Sigmoid colon (tissue), 7 donors: Measurements from ENCODE around the gene ORAI3. TPM values are rescaled to one million over a fixed set of nuclear protein-coding genes. Genes with fewer than 3 reads are reported as not detected.

ENCODE experiments used
- DNase-seq: peaks from one replicate; pipeline ENCODE4 v3.0.0-alpha.2; 2019
- H3K27ac ChIP-seq, 4 donors: fragments of 200-600 bp; sonication (generic); one replicate each; pipeline ENCODE4 v1.5.1; 2016 to 2019; ENCODE audit warnings: mild to moderate bottlenecking in 1 of 4
- H3K27me3 ChIP-seq, 3 donors: fragments of 200-600 bp; sonication (generic); one replicate each; pipeline ENCODE4 v1.5.1; 2019; ENCODE audit warnings: mild to moderate bottlenecking in 1 of 3
- H3K36me3 ChIP-seq, 4 donors: fragments of 200-600 bp; sonication (generic); one replicate each; pipeline ENCODE4 v1.5.1; 2016 to 2019
- H3K4me1 ChIP-seq, 4 donors: fragments of 200-600 bp; sonication (generic); one replicate each; pipeline ENCODE4 v1.5.1; 2017 to 2019
- H3K4me3 ChIP-seq, 4 donors: fragments of 200-600 bp; sonication (generic); one replicate each; pipeline ENCODE4 v1.5.1; 2017 to 2019; ENCODE audit warnings: mild to moderate bottlenecking in 2 of 4, moderate library complexity in 1 of 4
- H3K9me3 ChIP-seq, 4 donors: fragments of 200-600 bp in 3 of 4; sonication (generic) in 3 of 4; one replicate each; pipeline versions ENCODE4 v1.5.1 to v1.6.1; 2013 to 2019
- CTCF ChIP-seq, 4 experiments: fragments of 450-650 bp in 3 of 4; fragments of 200-600 bp in 1 of 4; IDR thresholded peaks; one replicate each; pipeline ENCODE4 v1.5.1; 2016 to 2019; ENCODE audit warnings: antibody characterized with exemption in 4 of 4, mild to moderate bottlenecking in 3 of 4, moderate library complexity in 2 of 4
- EP300 ChIP-seq, 4 donors: sonication (generic); formaldehyde crosslinking; IDR thresholded peaks; one replicate each; pipeline ENCODE4 v1.6.1; 2017; ENCODE audit warnings: antibody characterized with exemption in 4 of 4
- POLR2A ChIP-seq, 2 donors: fragments of 450-650 bp; IDR thresholded peaks; one replicate each; pipeline ENCODE4 v1.6.1; 2016; ENCODE audit warnings: antibody characterized with exemption in 2 of 2, mild to moderate bottlenecking in 2 of 2, moderate library complexity in 2 of 2
- POLR2AphosphoS5 ChIP-seq, 4 donors: sonication (generic); formaldehyde crosslinking; IDR thresholded peaks; one replicate each; pipeline ENCODE4 v1.6.1; 2017; ENCODE audit warnings: antibody characterized with exemption in 4 of 4
- WGBS, 2 donors: extraction: QIAGEN DNeasy Blood & Tissue Kit; methylation state at CpG; one replicate each; pipeline ENCODE4 v1.1.7; 2013; 5-methylcytosine and 5-hydroxymethylcytosine counted together
- intact Hi-C: fragments of 100-400 bp; cut with DNase I; formaldehyde crosslinking; loops from one replicate; pipeline ENCODE4 v1.15.1; 2023
- polyA plus RNA-seq, 3 donors: library from polyadenylated mRNA; stranded (reverse); fragments of 200-250 nt; gene quantifications; one replicate each; pipeline ENCODE4 v1.2.3, GENCODE V29; 2013
- total RNA-seq, 4 donors: library from RNA; depleted of rRNA; stranded (reverse); fragments of >200 nt; gene quantifications; one replicate each; pipeline ENCODE4 v1.1.0, GENCODE V29; 2016
- donor health status: healthy with polysubstance abuse.
- donor health status: Bipolar disorder and iron deficiency.
- donor health status: healthy.

The ORAI3 gene
- total and polyA plus RNA-seq, 7 donors = 8.6 to 43.3 (median 33.3) TPM

DNA sequence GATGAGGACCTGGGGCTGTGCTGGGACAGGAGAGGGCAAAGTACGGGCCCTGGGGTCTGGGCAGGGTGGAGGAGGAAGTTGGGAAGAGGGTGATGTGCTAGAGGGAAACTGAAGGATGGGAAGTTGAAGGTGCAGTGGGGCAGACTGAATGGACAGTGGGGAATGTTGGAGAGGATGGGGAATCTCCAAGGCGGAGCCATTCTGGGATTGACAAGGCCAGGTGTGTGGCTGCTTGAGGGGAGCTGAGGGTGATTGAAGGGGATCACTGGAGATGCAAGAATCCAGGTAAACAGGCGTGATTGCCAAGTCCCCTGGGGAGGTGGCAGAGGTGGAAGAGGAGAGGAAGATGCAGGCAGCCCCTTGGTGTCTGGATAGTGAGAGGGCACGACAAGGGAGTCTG lies 27.6 kb downstream of the ORAI3 start:
- intact Hi-C loops = no loop called here
- Histone ChIP-seq H3K36me3 (peaks cover 41 to 99% (median 69%) of the 10 kb centered on the region in 4 donors), H3K27ac (no peak overlapping the region), H3K27me3 (no peaks in the 10 kb centered on the region), H3K4me3 (no peak overlapping the region), H3K9me3 (no peaks in the 10 kb centered on the region), H3K4me1 (no peaks in the 10 kb centered on the region)
- TF ChIP-seq POLR2AphosphoS5 (IDR thresholded peaks at IDR 0.05) (no peak), CTCF (IDR thresholded peaks at IDR 0.05) (no peak), POLR2A (IDR thresholded peaks at IDR 0.05) (no peak), EP300 (IDR thresholded peaks at IDR 0.05) (no peak)
- WGBS, 2 donors = 75 to 89% methylated on average over 4 of the region's 4 CpGs
- no peak for DNase-seq

- WGBS, 2 donors = 89 to 91% methylated on average over 17 of the region's 17 CpGs
- Histone ChIP-seq H3K4me1 (no peaks in the 10 kb centered on the region), H3K4me3 (no peak overlapping the region), H3K9me3 (no peaks in the 10 kb centered on the region), H3K36me3 (peaks cover 34 to 99% (median 61%) of the 10 kb centered on the region in 4 donors), H3K27ac (no peak overlapping the region), H3K27me3 (no peaks in the 10 kb centered on the region)
- DNase-seq = no peak
- TF ChIP-seq POLR2AphosphoS5 (IDR thresholded peaks at IDR 0.05) (no peak), CTCF (IDR thresholded peaks at IDR 0.05) (no peak), POLR2A (IDR thresholded peaks at IDR 0.05) (no peak), EP300 (IDR thresholded peaks at IDR 0.05) (no peak)
- intact Hi-C loops = no loop called here
These were observed 28.6 kb downstream of the ORAI3 start for GRCh38 chr16:30977502-30977901.

DNA sequence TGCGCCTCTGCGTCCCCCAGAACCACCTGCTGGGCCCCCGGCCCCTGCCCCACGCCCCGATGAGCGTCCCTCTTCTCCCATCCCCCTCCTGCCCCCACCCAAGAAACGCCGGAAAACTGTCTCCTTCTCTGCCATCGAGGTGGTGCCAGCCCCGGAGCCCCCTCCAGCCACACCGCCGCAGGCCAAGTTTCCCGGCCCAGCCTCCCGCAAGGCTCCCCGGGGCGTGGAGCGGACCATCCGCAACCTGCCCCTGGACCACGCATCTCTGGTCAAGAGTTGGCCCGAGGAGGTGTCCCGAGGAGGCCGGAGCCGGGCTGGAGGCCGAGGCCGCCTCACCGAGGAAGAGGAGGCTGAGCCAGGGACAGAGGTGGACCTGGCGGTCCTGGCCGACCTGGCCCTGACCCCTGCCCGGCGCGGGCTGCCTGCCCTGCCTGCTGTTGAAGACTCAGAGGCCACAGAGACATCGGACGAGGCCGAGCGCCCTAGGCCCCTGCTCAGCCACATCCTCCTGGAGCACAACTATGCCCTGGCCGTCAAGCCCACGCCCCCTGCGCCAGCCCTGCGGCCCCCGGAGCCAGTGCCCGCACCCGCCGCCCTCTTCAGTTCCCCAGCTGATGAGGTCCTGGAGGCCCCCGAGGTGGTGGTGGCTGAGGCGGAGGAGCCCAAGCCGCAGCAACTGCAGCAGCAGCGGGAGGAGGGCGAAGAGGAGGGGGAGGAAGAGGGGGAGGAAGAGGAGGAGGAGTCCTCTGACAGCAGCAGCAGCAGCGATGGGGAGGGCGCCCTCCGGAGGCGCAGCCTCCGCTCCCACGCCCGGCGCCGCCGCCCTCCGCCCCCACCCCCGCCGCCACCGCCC lies 30.5 kb downstream of the ORAI3 start:
- intact Hi-C loops = no loop called here
- DNase-seq = no peak
- Histone ChIP-seq H3K27ac (no peak overlapping the region), H3K27me3 (no peaks in the 10 kb centered on the region), H3K4me1 (no peaks in the 10 kb centered on the region), H3K4me3 (no peak overlapping the region), H3K36me3 (peaks cover 25 to 99% (median 58%) of the 10 kb centered on the region in 4 donors), H3K9me3 (no peaks in the 10 kb centered on the region)
- TF ChIP-seq CTCF (IDR thresholded peaks at IDR 0.05) (no peak), POLR2A (IDR thresholded peaks at IDR 0.05) (no peak), EP300 (IDR thresholded peaks at IDR 0.05) (no peak), POLR2AphosphoS5 (IDR thresholded peaks at IDR 0.05) (no peak)
- WGBS, 2 donors = 94 to 95% methylated on average over 62 of the region's 62 CpGs

GRCh38 chr16:30980023-30980371 lies 31.1 kb downstream of the ORAI3 start:
- no peak overlapping the region for H3K4me3 ChIP-seq
- no peak for DNase-seq
- peaks cover 0 to under 1% (median 0%) of the 10 kb centered on the region in 4 donors for H3K4me1 ChIP-seq
- intact Hi-C loops = no loop called here
- TF ChIP-seq EP300 (IDR thresholded peaks at IDR 0.05) (no peak), POLR2A (IDR thresholded peaks at IDR 0.05) (no peak), CTCF (IDR thresholded peaks at IDR 0.05) (no peak), POLR2AphosphoS5 (IDR thresholded peaks at IDR 0.05) (no peak)
- H3K9me3 ChIP-seq = no peaks in the 10 kb centered on the region
- no peaks in the 10 kb centered on the region for H3K27me3 ChIP-seq
- peaks cover 25 to 94% (median 56%) of the 10 kb centered on the region in 4 donors for H3K36me3 ChIP-seq
- 90 to 93% methylated on average over 15 of the region's 15 CpGs for WGBS, 2 donors
- H3K27ac ChIP-seq = no peak overlapping the region
